Peyer's patch (tissue), 4 donors: Measurements from ENCODE around the gene APCS.

ENCODE experiments used
- CTCF ChIP-seq, 6 experiments: fragments of 450-650 bp in 4 of 6; fragments of 200-600 bp in 2 of 6; sonication (generic) in 1 of 6; IDR thresholded peaks; one replicate each; pipeline ENCODE4 v1.5.1; 2017 to 2019; ENCODE audit warnings: antibody characterized with exemption in 6 of 6, mild to moderate bottlenecking in 3 of 6, moderate library complexity in 1 of 6
- POLR2A ChIP-seq, 2 donors: fragments of 450-650 bp; IDR thresholded peaks; one replicate each; pipeline ENCODE4 v1.5.1; 2017; ENCODE audit warnings: antibody characterized with exemption in 2 of 2, mild to moderate bottlenecking in 2 of 2, moderate library complexity in 2 of 2

- TF ChIP-seq POLR2A (IDR thresholded peaks at IDR 0.05), result no peak
- TF ChIP-seq CTCF (IDR thresholded peaks at IDR 0.05), result no peak
Measured at GRCh38 chr1:159602501-159602999, 14.9 kb downstream of the APCS start.
